HG03442 (cell line): ENCODE measurements around the gene SIGMAR1.

Experiments used
- ATAC-seq: cut with Tn5 transposase; IDR thresholded peaks from one replicate; pipeline ENCODE4 v1.9.1; 2021; ENCODE audit warnings: mild to moderate bottlenecking, moderate library complexity; ENCODE audit not compliant: unreplicated experiment

The SIGMAR1 gene

DNA sequence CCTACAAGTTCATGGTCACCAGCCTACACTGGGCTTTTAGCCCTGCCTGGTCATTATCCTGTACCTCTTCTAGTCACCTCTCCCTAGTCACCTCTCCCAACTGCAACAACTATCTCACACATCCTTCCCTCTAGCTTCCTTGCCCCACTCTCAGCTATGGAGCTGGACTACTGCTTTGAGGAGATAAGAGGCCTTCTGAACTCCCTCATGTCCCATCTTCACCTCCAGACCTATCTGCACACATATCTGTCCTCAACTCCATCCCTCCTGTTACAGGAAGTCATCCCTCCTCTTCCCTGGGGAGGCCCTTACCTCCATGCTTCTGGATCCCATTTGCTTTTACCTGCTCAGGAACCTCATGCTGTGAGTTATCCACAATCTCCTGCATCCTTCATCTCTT, 31.4 kb downstream of the SIGMAR1 start:
- no peak for ATAC-seq

- peak; percentile 61 for ATAC-seq
Measured at GRCh38 chr9:34603610-34604231, 33.9 kb downstream of the SIGMAR1 start.

DNA sequence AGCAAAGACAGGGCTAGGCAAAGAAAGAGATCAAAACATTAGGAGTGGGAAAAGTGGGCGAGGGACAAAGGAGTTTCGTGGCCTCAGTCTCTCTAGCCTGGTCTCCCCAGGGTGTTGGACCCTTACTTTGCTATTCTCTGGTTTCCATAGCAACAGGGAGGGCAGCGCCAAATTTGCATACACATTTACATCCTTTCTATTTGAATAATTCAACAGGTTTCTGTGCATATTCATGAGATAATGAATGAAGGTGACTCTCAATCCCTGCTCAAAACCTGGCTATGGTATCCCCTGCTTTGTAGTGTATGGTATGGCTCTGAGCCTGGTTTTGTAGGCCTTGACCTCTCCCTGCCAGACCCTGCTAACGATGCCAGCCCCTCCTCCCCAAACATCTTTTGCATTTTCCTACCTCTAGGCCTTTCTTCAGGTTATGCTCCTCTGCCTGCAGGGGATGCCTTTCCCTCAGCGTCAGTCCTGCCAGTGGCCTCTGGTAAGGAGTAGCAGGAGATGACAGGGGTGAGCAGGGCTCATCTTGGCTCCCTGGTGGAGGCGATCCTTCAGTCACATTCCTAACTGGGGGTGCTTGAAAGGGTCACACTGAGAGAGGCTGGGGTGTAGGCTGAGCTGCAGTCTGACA, 35.5 kb downstream of the SIGMAR1 start:
- no peak for ATAC-seq

- no peak for ATAC-seq
Measured at GRCh38 chr9:34600908-34601307, 36.7 kb downstream of the SIGMAR1 start.

- ATAC-seq = no peak
Measured at GRCh38 chr9:34599546-34599945, 38.0 kb downstream of the SIGMAR1 start.

DNA sequence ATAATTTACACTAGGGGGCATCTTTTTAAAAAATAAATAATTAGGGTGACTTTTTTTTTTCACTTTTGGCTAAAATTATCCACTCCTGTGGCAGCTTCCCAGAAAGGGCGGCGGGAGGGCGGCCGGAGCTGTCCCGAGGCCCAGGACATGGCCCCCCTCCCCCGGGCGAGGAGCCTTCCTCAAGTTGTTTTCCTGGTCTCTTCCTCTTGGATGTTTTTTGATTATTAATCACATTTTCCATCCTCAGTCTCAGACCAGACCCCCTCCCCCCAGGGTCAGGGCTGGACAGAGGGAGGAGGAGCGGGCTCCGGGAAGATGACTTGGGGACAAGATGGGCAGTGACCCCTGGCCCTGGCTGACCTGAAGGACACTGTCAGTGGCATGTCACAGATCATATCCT, 43.4 kb downstream of the SIGMAR1 start:
- no peak for ATAC-seq

DNA sequence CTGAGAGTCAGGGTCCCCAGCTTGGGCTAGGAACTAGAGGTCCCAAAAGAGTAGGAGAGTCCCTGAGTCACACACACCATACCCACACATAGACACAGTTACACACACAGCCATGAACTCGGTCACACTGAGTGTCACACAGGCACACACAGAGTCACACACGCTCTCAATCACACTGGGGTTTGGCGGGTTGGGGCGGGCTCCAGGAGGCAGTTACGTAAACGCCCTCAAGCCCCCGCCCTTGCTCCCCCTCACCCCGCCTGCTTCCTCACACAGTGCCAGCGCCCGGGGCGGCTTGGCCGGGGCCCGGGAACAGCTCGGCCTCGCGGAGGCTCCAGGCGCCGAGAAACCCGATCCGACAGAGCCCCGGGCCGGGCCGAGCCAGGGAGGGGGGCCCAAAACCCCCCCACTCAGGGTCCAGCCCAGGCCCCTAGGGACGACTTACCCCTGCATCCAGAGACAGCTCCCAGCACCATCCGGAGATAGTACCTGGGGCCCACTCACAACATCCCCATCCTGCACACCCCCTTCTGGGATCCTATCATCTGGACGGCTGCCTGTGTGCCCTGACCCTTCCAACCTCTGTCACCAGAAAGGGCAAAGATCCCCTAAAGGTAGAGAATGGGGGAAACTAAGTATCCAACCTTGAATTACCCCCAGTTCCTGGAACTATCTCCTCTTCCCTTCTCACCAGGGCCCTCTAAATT, 44.5 kb downstream of the SIGMAR1 start:
- ATAC-seq = no peak

GRCh38 chr9:34591917-34592866, 45.4 kb downstream of the SIGMAR1 start:
- ATAC-seq = no peak

GRCh38 chr9:34591248-34591916, 46.2 kb downstream of the SIGMAR1 start:
- ATAC-seq = no peak

DNA sequence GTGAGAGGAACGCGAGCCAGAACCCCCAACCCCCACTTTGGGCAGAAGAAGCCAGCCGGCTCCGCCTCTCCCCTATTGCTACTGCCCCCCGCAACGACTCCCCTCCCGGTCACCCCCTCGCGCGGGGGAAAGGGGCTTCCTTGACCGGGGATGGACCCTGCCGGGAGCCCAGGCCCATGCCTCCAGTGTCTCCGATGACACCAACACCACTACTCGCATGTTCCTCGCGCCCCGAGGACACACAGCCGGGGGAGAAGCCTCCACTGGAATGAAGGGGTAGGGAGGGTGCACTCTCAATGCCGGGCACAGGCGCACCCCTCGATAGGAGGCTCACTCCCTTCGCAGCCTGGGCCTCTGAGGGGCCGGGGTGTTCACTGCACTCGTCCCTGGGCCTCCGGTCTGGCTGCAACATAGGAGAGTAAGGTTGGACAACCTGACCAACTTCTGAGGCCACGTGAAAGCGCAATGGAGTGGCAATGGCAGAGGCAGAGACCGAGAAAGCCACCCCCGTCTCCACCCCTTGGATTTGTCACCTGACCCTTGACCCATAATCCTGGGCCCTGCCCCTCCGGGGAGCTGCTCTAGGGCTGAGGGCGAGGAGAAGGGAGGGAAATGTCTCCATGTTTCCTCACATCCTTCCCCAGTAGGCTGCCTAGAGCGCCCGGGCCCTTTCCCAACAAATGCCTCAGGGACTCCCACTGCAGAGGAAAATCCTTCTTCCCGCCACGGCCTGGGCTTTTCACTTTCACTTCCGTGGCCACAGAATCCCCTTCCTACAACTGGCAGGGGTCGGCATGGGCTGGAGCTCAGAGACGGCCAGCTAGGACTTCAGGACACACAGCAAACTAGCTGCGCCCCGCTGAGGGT, 47.0 kb downstream of the SIGMAR1 start:
- no peak for ATAC-seq

- no peak for ATAC-seq
Measured at GRCh38 chr9:34589636-34590380, 47.8 kb downstream of the SIGMAR1 start, which contains the start of gene CNTFR. Gene CNTFR (minus strand): TSS chr9:34589724. CDS start chr9:34568981, 20,743 bp downstream.

DNA sequence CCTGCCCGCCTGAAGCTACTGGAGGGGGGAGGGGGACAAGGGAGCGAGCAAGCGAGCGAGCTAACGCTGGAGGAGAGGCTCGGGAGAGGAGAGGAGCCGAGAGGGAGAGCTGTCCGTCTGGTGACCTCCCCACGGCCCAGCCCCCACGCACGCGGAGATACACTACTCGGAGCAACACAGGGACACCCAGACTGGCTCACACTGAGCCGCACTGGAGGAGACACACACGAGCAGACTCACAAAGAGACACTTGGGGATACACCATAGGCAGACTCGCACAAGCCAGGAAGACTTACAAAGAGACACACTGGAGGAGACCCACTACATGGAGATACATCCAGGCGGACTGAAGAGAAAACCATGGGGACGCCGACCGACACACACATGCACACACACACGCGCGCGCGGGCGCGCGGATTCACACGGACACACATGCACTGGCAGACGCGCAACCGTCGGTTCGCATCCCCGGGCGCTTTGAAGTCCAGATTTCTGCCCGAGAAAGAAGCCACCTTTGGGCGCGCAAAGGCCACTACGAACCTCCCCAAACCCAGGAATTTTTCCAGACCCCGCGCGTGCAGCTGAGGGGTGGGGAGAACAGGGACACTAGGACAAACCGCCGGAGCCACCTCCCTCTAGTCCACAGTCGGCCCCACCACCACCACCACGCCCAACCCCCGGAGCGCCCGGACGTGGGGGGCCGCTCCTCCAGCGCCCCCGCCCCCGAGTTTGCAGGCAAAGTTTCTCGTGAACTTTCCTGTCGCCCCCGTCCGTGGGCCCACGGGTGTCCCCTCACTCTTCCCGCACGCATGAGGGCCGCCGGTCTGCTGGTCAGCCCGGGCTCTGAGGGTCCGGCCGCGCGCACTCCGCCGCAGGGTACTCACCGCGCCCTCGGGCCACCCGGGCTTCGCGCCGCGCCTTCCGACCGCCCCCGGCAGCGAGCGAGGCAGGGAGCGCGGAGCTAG, 48.6 kb downstream of the SIGMAR1 start:
- no peak for ATAC-seq

DNA sequence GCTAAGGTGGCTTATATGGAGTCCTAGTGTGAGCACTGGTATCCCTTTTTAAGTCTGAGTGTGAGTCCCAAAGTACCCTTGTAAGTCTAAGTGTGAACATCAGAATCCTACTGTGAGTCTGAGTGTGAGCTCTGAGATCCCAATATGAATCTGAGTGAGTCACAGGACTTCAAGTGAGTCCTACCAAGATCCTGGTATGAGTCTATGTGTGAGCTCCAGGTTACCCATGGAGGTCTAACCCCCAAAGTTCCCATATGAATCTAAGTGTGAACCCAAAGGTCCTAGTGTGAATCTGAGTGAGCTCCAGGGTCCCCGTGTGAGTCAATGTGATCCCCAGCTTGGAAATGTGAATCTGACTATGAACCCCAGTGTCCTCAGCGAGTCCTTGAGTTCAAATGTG, 50.3 kb downstream of the SIGMAR1 start:
- ATAC-seq = no peak

GRCh38 chr9:34585946-34586669, 51.5 kb downstream of the SIGMAR1 start:
- ATAC-seq = no peak

DNA sequence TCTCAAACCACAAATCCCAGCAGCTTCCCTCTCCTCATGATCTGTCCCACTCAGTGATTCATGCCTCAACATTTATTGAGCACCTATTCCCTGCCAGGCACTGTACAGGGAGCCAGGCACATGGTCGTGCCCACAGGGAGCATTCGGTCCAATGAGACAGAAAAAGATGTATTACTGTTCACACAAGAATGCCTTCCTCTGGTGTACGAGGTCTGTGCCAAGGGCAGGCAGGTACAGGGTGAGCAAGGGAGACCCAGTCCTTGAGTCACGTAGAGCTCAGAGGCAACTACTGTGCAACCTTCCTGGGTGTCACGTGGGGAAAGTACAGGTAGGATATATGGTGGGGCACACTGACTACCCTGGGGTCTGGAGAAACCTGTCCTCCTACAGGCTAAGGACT, 52.6 kb downstream of the SIGMAR1 start:
- ATAC-seq = no peak
